Left hindlimb (tissue), 1 donor: ENCODE results near the gene S1PR2.
"Not testable (repeated sequence)": the region's sequence is repeated elsewhere in the genome, so short reads cannot be mapped to it uniquely, and the experiment has no call there.

Experiments
- DNase-seq: peaks from one replicate; pipeline ENCODE4 v3.0.0-alpha.2; 2018

S1PR2 gene

GRCh38 chr19:10222201-10222890, 8.8 kb downstream of the S1PR2 start:
- no peak for DNase-seq

DNA sequence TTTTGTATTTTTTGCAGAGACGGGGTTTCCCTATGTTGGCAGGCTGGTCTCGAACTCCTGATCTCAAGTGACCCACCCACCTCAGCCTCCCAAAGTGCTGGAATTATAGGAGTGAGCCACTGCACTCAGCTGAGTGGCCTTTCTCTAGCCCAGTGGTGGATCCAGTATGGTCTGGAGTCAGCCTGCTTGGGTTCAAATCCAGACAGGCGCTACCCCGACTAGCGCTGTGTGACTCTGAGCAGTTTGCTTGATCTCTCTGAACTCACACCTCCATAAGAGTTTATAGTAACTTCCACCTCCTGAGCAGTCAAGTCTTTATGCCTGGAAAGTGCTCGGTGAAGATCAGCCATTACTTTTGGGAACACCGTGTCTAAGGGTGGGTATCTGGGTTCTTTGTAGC, 10.4 kb downstream of the S1PR2 start:
- DNase-seq, result no peak

- no peak for DNase-seq
Measured at GRCh38 chr19:10219678-10220077, 11.5 kb downstream of the S1PR2 start.

DNA sequence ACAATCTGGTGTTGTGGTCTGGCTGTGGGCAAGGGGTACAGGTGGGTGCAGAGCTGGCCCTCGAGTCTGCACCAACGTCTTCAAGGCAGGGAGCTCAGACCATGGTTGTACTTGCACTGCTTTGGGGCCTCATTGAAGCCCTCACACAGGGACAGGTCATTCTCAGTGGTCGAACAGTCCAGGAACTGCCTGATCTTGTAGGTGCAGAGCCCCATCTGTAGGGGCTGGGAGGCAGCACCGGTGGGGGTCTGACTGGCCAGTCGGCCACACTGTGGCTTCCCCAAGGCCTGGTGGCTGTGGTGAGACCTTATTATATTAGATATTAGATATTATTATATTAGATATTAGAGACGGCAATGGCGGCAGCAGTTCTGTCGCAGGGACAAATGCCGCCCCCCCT, 14.0 kb downstream of the S1PR2 start:
- no peak for DNase-seq

- no peak for DNase-seq
Measured at GRCh38 chr19:10214784-10215183, 16.3 kb downstream of the S1PR2 start.

DNA sequence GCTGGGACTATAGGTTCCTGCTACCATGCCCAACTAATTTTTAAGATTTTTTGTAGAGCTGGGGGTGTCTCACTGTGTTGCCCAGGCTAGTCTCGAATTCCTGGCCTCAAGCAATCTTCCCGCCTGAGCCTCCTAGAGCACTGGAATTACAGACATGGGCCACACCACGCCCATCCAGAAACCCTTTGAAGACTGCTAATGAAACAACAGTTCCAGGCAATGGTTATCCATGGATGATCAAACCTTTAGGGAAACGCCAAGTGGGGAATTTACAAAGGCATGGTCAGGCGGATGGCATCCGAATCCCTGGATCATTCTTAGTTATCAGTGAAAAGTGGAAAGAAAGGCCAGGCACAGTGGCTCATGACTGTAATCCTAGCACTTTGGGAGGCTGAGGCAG, 19.4 kb downstream of the S1PR2 start:
- DNase-seq, result no peak

DNA sequence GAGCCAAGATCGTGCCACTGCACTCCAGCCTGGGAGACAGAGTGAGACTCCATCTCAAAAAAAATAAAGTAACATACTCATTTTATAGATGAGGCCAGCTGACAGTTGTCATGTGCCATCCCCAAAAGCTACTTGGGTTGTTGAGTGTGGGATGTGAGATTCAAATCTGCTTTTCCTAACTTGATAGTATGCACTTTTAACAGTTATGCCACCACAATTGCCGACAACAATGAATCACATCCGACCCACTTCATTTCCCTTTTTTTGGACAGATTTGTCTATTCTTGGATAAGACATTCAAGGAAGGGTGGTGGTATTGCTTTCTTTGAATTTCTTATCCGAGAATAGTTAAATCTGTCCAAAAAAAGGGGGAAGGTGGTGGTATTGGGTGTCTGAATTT, 20.1 kb downstream of the S1PR2 start:
- no peak for DNase-seq

DNA sequence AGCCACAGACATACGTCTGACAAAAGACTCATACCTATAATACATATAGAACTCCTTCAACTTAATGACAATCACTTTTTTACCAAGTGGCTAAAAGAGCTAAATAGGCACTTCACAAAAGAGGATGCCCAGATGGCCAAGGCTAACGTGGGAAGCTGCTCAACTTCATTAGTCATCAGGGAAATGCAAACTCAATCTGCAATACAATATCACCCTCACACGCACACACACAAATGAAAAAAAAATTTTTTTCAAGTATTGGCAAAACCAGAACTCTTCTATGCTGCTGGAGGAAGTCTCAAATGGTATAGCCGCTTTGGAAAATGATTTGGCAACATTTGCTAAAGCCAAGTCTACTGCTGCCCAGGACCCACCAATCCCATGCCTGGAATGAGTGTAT, 21.8 kb downstream of the S1PR2 start:
- no peak for DNase-seq

- DNase-seq, result no peak
Measured at GRCh38 chr19:10207026-10207425, 24.1 kb downstream of the S1PR2 start.

DNA sequence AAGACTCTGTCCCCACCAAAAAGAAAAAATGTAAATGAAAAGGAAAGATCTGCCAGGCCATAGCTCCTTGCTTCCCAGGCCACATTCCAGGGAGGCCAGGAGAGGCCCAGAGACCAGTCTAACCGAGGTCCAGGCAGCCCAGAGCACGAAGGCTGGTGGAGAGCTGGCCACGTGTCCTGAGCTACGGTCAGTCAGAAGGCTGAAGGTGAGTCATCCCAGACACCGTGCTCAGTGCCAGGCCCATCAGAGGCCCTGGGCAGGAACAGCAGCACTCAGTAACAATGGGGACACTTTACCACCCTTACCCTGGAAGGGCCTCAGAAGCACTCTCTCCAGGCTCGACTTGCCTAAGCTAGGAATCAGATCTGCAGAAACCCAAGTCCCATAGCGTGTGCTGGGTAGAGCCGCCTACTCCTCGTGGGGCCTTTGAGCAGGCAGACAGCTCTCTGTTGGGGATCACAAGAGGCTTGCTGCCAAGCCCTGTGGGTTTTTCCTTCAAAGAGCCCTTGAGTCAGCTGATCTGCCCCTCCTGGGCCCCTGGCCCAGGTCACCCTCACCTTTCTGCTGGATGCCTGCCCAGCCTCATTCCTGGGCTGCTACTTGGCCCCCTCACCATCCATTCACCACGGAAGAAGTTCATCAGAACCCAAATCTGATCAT, 24.8 kb downstream of the S1PR2 start:
- no peak for DNase-seq

DNA sequence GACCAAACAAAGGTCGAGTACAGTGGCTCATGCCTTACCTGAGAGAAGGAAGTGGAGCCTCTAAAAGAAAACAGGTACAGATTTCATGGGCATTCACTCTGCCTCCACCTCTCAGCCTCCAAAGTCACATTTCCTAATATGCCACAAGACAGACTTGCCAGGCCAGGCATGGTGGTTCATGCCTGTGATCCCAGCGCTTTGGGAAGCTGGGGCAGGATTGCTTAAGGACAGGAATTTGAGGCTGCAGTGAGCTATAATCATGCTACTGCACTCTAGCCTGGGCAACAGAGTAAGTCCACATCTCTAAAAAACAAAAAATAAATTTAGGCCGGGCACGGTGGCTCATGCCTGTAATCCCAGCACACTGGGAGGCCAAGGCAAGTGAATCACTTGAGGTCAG, 25.5 kb downstream of the S1PR2 start:
- no peak for DNase-seq

- no peak for DNase-seq
Measured at GRCh38 chr19:10203686-10204085, 27.4 kb downstream of the S1PR2 start.

- no peak for DNase-seq
Measured at GRCh38 chr19:10201176-10201575, 30.0 kb downstream of the S1PR2 start.

- not testable (repeated sequence) for DNase-seq
Measured at GRCh38 chr19:10200101-10200500, 31.0 kb downstream of the S1PR2 start.

DNA sequence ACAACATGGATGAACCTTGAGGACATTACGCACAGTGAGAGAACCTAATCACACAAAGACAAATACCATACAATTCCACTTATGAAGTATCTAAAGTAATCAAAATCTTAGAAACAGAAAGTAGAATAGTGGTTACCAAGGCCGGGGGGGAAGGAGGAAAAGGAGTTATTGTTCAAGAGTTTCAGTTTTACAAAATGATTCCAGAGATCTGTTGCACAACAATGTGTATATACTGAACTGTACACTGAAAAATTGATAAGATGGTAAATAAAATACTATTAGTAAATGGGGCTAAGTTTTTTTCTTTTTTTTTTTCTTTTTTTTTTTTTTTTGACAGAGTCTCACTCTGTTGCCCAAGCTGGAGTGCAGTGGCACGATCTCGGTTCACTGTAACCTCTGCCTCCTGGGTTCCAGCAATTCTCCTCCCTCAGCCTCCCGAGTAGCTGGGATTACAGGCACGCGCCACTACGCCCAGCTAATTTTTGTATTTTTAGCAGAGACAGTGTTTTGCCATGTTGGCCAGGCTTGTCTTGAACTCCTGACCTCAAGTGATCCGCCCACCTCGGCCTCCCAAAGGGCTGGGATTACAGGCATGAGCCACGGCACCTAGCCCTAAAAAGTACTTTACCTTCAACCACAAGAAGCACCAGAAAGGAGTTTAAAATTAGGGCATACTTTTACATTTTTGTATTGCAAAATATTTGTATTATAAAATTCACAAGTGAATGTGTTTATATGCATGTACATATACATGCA, 32.1 kb downstream of the S1PR2 start:
- not testable (repeated sequence) for DNase-seq

GRCh38 chr19:10195199-10195519, 36.0 kb downstream of the S1PR2 start:
- no peak for DNase-seq

GRCh38 chr19:10194500-10195198, 36.5 kb downstream of the S1PR2 start, which contains the start of gene DNMT1:
DNMT1 (minus strand) TSS chr19:10194953; CDS start chr19:10194899, 54 bp downstream.
- peak; percentile 97 for DNase-seq

- DNase-seq, result peak; percentile 35
Measured at GRCh38 chr19:10193790-10194499, 37.2 kb downstream of the S1PR2 start.

GRCh38 chr19:10192922-10193321, 38.2 kb downstream of the S1PR2 start:
- DNase-seq, result no peak

GRCh38 chr19:10191347-10191746, 39.8 kb downstream of the S1PR2 start:
- peak; percentile 46 for DNase-seq

DNA sequence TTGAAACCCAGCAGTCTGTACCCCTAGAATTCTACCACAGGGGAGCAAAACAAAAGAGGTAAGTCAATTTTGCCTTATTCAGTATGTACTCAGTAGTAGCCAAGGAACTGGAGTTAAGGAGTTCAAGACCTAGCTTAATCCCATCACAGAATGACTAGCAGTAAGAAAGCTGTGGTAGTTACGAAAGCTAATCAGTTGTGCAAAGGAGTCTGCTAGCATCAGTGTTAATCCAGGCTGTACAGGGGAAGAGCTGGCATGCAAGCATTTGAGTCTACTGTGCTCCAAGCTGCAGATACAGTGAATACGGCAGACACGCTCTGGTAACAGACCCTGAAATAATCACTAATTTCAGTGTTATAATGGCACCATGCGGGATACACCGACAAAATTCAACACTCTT, 41.1 kb downstream of the S1PR2 start:
- no peak for DNase-seq

DNA sequence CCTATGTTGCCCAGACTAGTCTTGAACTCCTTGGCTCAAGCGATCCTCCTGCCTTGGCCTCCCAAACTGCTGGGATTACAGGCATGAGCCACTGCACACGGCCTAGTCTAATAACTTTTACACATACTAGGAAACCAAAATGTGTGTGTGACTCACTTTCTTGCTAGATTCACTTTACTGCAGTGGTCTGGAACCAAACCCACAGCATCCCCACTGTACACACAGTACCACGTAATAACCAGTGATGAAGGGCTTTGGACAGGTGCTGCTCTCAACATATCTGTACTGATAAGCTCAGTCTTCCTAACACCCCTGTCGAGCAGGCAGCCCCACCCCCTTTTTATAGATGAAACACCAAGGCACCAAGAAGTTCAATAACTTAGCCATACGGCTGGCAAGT, 41.5 kb downstream of the S1PR2 start:
- no peak for DNase-seq

- DNase-seq, result no peak
Measured at GRCh38 chr19:10187315-10187714, 43.8 kb downstream of the S1PR2 start.
